Measurements from ENCODE around the gene MTMR3.

Gene MTMR3

DNA sequence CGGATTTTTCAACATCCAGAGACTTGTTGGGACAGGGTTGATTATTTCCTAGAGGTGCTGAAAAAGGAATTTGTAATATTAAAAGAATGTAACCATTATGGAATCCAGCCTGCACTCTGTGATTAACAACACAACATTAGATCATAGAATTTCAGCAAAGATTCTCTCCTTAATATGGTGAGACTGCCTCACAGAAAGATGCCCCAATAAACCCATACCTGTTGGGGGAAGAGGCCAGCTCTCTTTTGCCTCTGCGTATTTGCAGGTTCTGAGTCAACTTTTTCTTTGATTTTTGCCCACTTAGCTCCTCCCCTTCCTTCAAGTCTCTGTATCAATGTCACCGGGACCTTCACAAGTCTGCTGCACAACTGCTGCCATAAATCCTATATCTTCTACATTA, 12.4 kb upstream of the MTMR3 start:
- no peak for DNase-seq (ENCODE audit: low read depth)

DNA sequence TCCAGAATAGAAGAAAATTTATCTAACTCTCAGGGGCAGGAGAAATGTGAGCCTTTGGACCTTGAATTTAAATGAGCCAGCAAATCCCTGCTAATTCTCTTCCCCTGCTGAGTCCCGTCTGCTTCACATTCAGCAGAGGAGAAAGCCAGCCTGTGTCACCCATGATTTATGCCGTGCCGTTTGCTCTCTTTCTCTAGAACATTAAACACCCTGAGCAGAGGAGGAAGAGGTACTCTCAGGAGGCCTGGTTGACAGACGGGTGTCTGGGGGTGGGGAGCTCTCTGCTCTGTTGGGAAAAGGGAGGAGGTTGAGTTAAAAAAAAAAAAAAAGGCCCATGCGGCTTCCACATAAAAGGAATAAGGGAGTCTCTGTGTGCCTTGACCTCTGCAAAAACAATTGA, 11.3 kb upstream of the MTMR3 start:
- DNase-seq (ENCODE audit: low read depth) = no peak

DNA sequence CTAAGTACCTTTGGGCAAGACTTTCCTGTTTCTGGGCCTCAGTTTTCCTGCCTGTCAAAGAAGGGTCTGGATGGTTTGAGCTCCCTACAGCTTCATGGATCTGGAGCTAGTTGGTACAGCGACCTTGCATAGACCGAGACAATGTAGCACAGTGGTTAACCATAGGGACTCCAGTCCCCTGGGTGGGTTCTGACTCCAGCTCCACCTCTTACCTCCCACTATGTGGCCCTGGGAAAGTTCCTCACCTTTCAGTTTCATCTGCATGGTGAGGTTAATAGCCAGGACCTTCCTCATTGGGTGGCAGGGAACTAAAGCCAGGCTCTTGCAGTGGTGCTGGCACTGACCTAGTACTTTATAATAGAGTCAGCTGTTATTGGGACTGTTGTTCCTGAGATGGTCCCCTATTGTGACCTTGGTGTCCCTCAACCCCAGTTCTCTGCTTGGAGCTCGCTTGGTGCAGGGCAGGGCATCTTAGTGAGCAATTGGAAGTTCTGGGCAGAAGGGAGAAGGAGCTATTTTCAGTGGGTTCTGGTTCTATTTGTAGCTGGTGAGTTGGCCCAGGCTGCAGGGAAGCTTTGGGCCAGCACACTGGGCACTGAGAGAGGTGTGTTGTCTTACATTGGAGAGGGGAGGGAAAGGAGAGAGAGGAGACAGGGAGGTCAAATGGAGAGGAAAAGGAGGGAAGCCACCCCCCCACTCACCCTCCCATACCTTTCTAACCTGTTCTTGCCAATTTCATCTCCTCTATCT, 10.7 kb upstream of the MTMR3 start:
- no peak for DNase-seq (ENCODE audit: low read depth)

DNA sequence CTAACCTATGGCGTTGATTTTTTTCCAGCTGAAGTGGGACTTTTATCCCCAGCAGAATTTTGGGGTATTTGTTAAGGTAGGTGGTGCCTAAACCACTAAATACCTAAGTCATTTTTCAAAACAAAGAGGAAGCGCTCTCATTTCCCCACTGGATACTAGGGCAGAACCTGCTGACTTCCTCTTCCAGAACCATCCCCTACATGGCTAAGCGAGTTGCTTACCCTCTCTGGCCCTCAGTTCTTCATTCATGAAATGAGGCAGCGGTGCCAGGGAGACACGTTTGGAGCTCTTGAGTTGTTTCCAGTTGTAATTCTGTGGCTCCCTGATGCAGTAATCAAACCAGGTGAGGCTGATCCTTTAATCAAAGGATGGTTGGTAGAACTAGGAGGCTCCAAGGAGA, 10.0 kb upstream of the MTMR3 start:
- DNase-seq (ENCODE audit: low read depth) = no peak

DNA sequence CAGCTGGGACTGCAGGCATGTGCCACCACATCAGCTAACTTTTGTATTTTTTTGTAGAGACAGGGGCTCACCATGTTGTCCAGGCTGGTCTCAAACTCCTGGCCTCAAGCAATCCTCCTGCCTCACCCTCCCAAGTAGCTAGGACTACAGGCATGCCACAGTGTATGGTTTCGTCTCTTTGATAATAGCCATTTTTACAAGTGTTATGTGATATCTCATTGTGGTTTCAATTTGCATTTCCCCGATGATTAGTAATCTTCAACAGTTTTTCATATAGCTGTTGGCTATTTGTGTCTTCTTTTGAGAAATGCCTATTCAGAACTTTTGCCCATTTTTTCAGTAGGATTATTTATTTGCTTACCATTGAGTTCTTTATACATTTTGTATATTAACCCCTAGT, 9.0 kb upstream of the MTMR3 start:
- DNase-seq (ENCODE audit: low read depth) = no peak

DNA sequence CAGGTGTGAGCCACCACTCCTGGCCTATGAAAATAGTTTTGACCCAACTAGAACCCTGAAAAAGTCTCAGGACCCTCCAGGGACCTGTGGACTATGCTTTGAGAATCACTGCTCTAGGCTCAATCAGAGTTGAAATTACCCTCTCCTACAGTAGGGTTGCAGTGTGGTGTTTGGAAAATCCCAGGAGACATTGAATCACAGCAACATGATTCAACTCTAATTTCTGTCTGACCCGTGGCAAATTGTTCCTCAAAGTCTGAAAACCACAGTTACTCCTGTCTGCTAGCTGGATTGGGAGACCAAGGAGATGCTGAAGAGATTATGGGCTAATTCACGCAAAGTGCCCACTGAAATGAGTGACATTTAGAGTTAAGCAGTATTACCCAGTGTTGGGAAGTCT, 5.4 kb upstream of the MTMR3 start:
- no peak for DNase-seq (ENCODE audit: low read depth)

DNA sequence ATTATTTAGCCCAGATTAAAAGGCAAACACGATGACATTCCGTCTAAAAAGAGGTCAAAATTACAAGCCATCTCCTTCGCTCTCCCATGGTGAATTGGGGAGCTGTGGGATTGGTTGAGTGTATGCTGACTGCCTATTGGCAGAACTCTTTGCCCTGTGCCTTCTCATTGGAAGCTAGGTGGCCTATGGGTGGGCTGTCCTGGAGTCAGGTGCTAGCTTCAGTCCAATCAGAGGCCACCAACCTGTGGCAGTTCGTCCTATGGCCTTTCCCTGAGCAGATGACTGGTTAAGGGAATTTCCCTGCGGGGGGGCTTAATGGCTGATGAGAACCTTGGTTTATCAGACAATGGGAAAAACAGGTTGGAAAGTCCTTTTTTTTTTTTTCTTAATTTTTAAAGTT, 3.2 kb upstream of the MTMR3 start:
- DNase-seq (ENCODE audit: low read depth) = no peak

DNA sequence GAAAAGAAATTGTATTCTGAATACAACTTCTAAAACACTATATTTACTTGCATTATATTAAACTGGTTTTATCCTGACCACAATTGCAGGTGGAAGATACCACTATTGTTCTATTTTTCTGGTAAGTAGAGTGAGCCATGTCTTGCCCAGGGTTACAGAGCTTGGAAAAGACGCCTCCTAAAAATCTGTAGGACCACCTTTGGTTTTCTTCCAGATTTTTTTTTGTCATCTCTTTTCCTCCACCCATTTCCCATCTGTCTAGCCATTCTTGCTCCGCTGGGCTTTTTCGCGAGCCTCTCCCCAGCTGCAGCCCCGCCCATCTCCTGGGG, 294 bp upstream of the MTMR3 start:
- no peak for DNase-seq (ENCODE audit: low read depth)

DNA sequence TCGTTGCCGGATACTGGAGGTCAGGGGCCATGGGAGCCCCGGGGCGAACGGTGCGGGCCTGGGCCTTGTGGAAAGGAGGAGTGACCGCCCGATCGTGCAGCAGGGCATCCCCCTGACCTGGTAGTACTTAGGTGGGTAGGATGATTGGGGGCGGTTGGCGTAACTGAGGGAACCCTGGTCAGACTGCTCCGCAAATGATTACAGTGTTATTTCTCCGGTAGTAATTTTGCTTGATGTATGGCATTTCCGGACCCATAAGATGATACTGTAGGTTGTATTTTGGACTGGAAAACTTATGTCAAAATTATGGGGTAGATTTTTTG, 762 bp downstream of the MTMR3 start:
- no peak for DNase-seq (ENCODE audit: low read depth)

DNA sequence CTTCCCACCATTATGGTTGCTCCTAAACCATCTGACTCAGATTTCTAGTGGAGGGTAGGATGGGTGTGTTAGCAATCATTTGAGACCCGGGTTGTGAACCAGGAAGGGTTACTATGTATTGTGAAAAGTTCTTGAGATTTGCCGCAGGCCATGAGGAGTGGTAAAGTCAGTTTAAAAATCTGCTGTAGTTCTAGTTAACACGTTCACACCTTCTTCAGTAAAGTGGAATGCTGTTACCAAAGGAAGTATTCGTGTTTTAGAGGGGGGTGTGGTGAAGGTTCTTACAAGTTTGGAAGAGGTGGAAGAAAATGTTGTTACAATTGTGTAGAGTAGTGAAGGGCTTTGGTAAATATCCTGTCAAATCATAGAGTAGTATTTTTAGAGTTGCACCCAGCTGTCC, 2.6 kb downstream of the MTMR3 start:
- no peak for DNase-seq (ENCODE audit: low read depth)

DNA sequence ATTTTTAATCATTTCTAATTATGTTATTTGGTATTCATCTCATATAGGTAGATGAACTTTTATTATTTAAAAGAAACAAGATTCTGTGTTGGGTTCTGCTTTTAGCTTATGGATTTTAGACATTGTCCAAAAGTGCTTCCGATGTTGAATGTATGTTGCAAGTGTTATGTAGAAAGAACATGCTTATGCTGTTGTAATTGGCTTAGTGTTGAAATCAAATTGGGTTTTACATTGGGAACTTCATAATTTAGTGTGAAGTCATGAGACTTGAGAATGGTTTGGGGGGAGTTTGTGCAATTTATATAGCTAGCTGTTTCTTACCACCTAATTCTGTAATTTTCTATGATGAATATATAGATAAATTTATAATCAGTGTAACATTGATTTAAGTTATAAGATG, 3.6 kb downstream of the MTMR3 start:
- DNase-seq (ENCODE audit: low read depth) = no peak

DNA sequence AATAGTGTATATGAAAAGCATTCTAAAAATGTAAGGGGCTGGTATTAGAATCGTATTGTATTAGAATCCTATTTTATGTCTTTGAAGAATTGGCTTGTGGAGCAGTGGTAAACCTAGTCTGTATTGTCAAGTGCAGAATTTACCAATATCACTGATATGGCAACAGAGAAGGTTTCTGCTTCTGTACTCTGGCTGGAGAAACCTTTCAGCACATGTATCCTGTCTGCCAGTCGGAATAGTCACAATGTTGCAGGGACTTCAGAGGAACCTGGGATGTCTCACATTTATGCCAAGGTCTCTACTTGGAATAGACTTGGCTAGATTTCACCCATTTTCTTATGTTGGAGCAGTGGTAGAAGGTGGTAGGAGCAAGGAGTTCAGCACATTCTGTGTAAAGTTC, 4.4 kb downstream of the MTMR3 start:
- no peak for DNase-seq (ENCODE audit: low read depth)

DNA sequence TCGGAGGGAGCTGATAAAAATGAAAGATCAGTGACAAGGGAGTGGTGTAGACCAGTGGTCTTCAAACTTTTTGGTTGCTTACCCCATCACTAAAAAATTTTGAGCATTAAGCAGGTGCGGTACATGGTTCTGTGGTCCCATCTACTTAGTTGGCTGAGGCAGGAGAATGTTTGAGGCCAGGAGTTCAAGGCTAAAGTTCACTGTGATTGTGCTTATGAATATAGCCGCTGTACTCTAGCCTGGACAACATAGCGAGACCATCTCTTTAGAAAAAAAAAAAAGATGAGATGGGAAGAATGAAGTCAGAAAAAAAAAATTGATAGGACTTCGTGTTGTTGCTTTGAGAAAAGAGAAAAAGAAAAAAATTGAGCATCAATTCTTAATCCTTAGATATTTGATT, 7.8 kb downstream of the MTMR3 start:
- DNase-seq (ENCODE audit: low read depth) = no peak

DNA sequence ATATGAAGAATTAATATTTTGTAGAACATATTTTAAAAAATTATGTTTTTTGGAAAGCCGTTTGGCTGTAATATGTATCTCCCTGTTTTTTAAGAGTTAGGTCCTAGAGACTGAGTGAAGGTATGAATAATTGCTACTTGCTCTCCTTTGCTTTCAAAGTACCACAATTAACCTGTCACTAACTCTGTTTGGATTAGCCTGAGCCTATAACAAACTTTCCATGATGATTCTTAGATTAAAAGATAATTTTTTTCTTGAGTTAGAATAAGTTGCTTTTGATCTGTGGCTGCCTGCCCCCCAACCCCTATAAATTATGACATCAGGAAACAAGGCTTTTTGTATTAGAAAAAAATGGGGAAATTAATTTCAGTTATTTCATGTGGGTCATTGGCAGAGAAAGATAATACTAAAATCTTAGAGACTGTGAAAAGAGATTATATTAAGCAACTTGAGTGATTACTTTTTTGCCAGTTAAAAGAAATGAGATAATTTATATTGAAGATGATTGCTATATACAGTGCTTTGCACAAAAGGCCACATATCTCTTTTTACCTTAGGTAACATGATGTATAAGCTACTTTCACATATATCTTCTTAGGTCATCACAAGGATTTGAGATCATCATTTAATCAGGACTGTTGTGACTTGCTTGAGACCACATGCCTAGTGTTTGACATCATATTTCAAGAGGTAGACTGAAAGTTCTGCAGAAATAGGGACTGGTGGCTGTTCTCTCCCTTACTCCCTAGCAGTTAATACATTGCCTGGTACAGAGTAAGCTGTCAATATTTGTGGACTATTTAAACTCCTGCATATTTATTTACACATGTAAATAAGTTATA, 9.6 kb downstream of the MTMR3 start:
- DNase-seq (ENCODE audit: low read depth) = no peak

DNA sequence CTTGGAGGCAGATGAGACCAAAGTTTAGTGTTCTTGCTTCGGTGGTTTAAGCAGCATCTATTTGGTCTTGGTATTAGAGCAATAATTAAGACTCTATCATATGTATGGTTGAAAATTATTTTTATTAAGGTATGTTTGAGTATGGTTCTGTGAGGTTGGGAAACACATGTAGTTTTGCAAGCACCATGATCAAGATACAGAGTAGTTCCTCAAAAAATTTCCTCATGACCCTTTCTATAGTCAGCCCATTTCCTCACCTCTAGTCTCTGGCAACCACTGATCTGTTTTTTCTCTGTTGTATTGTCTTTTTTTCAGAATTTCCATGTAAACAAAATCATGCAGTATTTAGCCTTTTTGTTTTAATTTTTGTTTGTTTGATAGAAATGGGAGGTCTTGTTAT, 18.4 kb downstream of the MTMR3 start:
- DNase-seq (ENCODE audit: low read depth) = no peak

DNA sequence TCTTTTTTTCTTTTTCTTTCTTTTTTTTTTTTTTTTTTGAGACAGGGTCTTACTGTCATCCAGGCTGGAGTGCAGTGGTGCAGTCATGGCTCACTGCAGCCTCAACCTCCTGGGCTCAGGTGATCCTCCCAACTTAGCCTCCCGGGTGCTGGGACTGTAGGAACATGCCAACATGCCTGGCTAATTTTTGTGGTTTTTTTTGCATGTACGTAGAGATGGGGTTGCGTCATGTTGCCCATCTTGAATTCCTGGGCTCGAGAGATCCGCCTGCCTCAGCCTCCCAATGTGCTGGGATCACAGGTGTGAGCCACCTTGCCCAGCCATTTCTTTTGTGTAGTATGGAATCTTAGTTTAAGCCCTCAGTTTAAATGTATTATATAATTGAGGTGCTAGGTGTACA, 20.4 kb downstream of the MTMR3 start:
- no peak for DNase-seq (ENCODE audit: low read depth)

DNA sequence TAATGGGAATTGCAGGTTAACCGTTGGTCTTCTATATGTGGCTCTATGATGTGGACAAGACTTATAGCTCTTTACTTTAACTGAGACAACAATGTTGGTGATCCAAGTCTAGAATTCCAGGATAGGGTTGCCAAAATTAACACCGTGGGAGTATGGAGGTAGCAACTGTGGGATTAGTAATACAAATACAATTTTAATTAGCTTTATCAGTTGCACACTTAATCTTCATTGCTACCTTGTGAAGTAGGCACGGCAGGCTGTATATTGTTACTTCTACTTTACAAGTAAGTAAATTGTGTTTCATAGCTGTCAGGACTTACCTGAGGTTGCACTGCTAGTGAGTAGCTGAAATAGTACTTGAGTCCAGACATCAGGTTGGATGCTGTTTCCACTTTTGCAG, 21.0 kb downstream of the MTMR3 start:
- DNase-seq (ENCODE audit: low read depth) = no peak

DNA sequence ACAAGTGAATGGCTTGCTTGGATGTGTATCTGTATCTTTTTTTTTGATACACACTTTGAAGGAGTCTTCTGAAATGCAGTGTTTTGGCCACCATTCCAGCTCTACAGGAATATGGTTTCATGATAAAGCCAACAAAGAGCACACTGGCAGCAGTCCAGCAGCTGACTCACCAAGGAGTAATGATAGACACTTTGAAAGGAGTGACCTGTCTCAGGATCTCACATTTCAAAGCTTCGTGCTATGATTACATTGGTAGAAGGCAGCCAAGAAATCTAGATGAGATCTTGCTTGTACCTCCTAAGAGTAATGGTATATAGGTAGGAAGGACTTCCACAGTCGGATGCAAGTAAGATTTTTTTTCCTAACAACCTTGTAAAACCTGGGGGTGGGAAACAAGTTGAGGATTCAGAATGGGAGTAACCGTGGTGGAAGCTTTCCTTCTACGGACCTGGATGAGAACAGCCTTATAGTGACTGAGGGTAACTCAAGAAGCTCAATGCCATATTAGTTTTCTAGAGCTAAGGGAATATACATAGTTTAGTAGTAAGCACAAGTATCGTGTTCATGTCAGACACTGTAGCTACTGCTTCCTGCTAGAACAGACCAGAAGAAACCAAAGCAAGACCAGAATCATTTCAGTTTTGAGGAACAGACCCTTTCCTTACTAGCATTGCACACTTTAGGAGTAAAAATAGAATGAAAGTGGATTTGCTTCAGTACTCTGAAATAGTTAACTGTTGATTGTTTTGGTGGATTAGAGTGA, 25.0 kb downstream of the MTMR3 start:
- DNase-seq (ENCODE audit: low read depth) = no peak

DNA sequence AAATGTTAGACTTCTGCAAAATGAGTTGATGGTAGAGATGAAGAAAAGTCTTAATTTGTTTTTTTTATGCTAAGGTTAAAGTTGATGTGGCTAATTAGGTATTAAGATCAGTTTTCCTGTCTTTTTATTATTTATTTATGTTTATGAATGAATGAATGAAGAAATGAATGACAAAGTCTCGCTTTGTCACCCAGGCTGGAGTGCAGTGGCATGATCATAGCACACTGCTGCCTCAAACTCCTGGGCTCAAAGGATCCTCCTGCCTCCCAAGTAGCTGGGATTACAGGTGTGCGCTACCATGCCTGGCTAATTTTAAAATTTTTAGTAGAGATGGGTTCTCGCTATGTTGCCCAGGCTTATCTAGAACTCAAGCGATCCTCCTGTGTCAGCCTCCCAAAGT, 29.2 kb downstream of the MTMR3 start:
- no peak for DNase-seq (ENCODE audit: low read depth)

DNA sequence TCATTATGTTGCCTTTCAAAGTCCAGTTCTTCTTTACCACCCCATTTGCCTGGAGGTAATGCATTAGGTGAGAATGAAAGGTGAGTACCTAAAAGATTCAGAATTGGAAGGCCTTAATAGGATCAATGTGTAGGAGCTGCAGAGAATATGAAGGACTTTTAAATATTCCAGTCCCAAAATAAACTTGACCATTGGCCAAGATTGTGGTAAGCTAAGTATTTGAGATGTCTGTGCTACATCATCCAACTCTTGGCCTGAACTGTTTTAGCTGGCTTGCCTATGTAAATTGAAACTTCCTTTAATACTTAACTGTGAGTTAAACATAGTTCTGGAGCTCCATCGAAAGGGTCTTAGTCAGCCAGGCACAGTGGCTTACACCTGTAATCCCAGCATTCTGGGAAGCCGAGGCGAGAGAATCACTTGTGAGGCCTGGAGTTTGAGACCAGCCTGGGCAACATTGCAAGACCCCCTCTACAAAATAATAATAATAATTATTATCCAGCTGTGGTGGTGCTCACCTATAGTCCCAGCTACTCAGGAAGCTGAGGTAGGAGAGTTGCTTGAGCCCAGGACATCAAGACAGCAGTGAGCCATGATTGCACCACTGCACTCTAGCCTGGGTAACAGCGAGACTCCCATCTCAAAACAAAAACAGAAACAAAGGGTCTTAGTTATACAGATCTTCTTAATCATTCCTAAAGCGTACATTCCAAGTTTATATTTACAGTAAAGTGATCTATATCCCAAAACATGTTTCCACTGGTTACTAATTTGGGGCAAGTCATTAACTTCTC, 29.8 kb downstream of the MTMR3 start:
- no peak for DNase-seq (ENCODE audit: low read depth)

DNA sequence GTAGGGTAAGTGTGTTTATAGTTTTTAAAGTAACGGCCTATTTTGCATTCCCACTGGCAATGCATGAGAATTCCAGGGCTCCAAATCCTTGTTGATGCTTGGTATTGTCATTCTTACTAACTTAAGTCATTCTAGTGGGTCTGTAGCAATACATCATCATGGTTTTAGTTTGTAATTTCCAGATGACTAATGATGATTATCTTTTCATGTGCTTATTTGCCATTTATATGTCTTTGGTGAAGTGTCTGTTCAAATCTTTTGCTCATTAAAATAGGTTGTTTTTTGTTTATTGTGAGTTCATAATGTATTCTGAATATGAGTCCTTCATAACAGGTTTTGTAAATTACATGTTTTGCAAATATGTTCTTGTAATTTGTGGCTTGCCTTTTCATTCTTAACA, 31.2 kb downstream of the MTMR3 start:
- DNase-seq (ENCODE audit: low read depth) = no peak

DNA sequence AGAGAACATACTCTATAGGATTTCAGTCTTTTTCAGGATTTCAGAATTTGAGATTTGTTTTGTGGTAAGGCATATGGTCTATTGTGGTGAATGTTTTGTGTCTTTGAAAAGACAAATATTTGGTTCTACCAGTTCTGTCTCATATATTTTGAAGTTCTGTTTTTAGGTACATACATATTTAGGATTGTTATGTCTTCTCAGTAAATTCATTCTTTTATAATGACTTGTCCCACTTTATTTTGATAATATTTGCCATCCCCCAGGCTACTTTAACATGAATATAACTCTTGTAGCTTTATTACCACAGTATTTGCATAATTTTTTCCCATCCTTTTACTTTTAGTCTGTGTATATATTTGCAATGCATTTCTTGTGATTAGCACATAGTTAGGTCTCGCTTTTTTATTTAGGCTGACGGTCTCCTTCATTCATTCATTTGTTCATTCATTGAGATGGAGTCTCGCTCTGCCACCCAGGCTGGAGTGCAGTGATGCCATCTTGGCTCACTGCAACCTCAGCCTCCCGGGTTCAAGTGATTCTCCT, 32.1 kb downstream of the MTMR3 start:
- no peak for DNase-seq (ENCODE audit: low read depth)
